Panc1 (cell line): ENCODE measurements around the gene NCBP2L. TPM values are rescaled to one million over a fixed set of nuclear protein-coding genes. Genes with fewer than 3 reads are reported as not detected.

Source experiments
- ATAC-seq: fragments of 200-7000 bp; cut with Tn5 transposase; 2 replicates; pipeline ENCODE4 v1.9.1; 2020; ENCODE audit warnings: mild to moderate bottlenecking, moderate library complexity
- BruUV-seq: library from RNA; stranded (reverse); fragments of 400-500 nt; replicated peaks from 2 replicates; lab custom pipeline; 2021; lab: Mats Ljungman, UMichigan
- CTCF ChIA-PET: fragments of 300-600 bp; sonication (Branson Sonifier 250); formaldehyde crosslinking; loops from one replicate; lab custom pipeline; 2022; ENCODE audit warnings: antibody characterized with exemption; lab: Charles Lee
- POLR2A ChIA-PET: fragments of 300-600 bp; sonication (Branson Sonifier 250); formaldehyde crosslinking; loops from one replicate; lab custom pipeline; 2022; ENCODE audit warnings: antibody characterized with exemption; lab: Charles Lee
- DNase-seq: peaks from one replicate; pipeline ENCODE4 v3.0.0-alpha.2; 2010; ENCODE audit warnings: low read depth, low spot score
- H3K27ac ChIP-seq: 2 replicates; pipeline ENCODE4 v1.5.1; 2011; ENCODE audit warnings: mild to moderate bottlenecking, low read length, inconsistent platforms
- H3K27me3 ChIP-seq: fragments of 200-500 bp; sonication (Bioruptor generic); 2 replicates; pipeline ENCODE4 v1.6.0; 2014; ENCODE audit warnings: low read length, inconsistent platforms; ENCODE audit not compliant: control insufficient read depth, insufficient read depth
- H3K36me3 ChIP-seq: fragments of 200-500 bp; sonication (Bioruptor generic); 2 replicates; pipeline ENCODE4 v1.5.1; 2014; ENCODE audit warnings: inconsistent platforms, mild to moderate bottlenecking, low read length, moderate library complexity; ENCODE audit not compliant: control insufficient read depth, insufficient read depth
- H3K4me1 ChIP-seq: 2 replicates; pipeline ENCODE4 v1.5.1; 2011; ENCODE audit warnings: inconsistent platforms, mild to moderate bottlenecking, low read length, moderate library complexity; ENCODE audit not compliant: control insufficient read depth, insufficient read depth
- H3K4me3 ChIP-seq, 2 experiments: 2 replicates each; pipeline ENCODE4 v1.5.1; 2011 to 2012; ENCODE audit warnings: low read depth in 2 of 2, low read length in 2 of 2, mild to moderate bottlenecking in 2 of 2, inconsistent platforms in 1 of 2, moderate library complexity in 1 of 2
- H3K9me3 ChIP-seq: fragments of 200-500 bp; sonication (Bioruptor generic); 2 replicates; pipeline ENCODE4 v1.5.1; 2014; ENCODE audit warnings: low read depth, mild to moderate bottlenecking, inconsistent platforms, low read length, moderate library complexity; ENCODE audit not compliant: control insufficient read depth, insufficient read depth
- CTCF ChIP-seq: fragments of 450-650 bp; IDR thresholded peaks from 2 replicates; pipeline ENCODE4 v1.5.1; 2017; ENCODE audit warnings: mild to moderate bottlenecking
- POLR2AphosphoS5 ChIP-seq: IDR thresholded peaks from 2 replicates; pipeline ENCODE4 v1.6.1; 2012; ENCODE audit warnings: mild to moderate bottlenecking, low read depth, low read length, moderate library complexity
- REST ChIP-seq, 2 experiments: IDR thresholded peaks; 2 replicates each; pipeline ENCODE4 v1.6.1; 2011 to 2012; ENCODE audit warnings: low read depth in 2 of 2, control low read depth in 1 of 2, low read length in 1 of 2, mild to moderate bottlenecking in 1 of 2, moderate library complexity in 1 of 2; ENCODE audit not compliant: insufficient read depth in 1 of 2
- SIN3A ChIP-seq: IDR thresholded peaks from 2 replicates; pipeline ENCODE4 v1.6.1; 2012; ENCODE audit warnings: low read depth, mild to moderate bottlenecking, low read length, moderate library complexity, borderline replicate concordance; ENCODE audit not compliant: insufficient read depth
- TCF7L2 ChIP-seq: IDR thresholded peaks from 2 replicates; pipeline ENCODE4 v1.6.1; 2011; ENCODE audit warnings: mild to moderate bottlenecking, low read depth, low read length, inconsistent platforms
- in situ Hi-C: cut with HindIII; loops from 2 replicates; pipeline ENCODE4 v1.10.0; 2016; ENCODE audit warnings: low sequenced_read_pairs, low pct_unique_long_range_greater_than_20kb
- intact Hi-C: fragments of 100-400 bp; cut with micrococcal nuclease; formaldehyde crosslinking; loops from one replicate; pipeline ENCODE4 v1.10.0; 2022; ENCODE audit not compliant: unreplicated experiment
- total RNA-seq: library from RNA; stranded (reverse); gene quantifications from one replicate; pipeline ENCODE4 v1.2.1, GENCODE V29; 2021; ENCODE audit not compliant: unreplicated experiment

The NCBP2L gene
- total RNA-seq, 1 experiment from 2014 or later = not detected

GRCh38 chrX:107744868-107745267, 32.7 kb upstream of the NCBP2L start:
- CTCF ChIA-PET = interaction anchor here (0.8 kb wide), 1 partner anchor 28 kb away, joined by 3 read pairs; no protein-coding TSS in a partner anchor
- in situ Hi-C loops (no loop called here), intact Hi-C loops (no loop called here)
- H3K27me3 ChIP-seq = peaks cover 3% of the 10 kb centered on the region; the same call in 1 of the 2 replicates
- TF ChIP-seq SIN3A = no peak
- TF ChIP-seq CTCF = no peak
- no peak for TF ChIP-seq POLR2AphosphoS5
- no peak for TF ChIP-seq TCF7L2
- no peak for DNase-seq
- H3K4me3 ChIP-seq = no peak overlapping the region
- BruUV-seq = no TSS peak
- peaks cover 4% of the 10 kb centered on the region for H3K4me1 ChIP-seq
- H3K9me3 ChIP-seq = no peaks in the 10 kb centered on the region
- POLR2A ChIA-PET = no interaction called here
- no peak for ATAC-seq
- no peak overlapping the region for H3K27ac ChIP-seq
- no peaks in the 10 kb centered on the region for H3K36me3 ChIP-seq

GRCh38 chrX:107747596-107748161, 29.9 kb upstream of the NCBP2L start:
- no TSS peak for BruUV-seq
- ChIA-PET CTCF (no interaction called here), POLR2A (no interaction called here)
- Histone ChIP-seq H3K27ac (no peak overlapping the region), H3K27me3 (peaks cover 3% of the 10 kb centered on the region; the same call in 1 of the 2 replicates), H3K36me3 (no peaks in the 10 kb centered on the region), H3K9me3 (no peaks in the 10 kb centered on the region), H3K4me1 (no peaks in the 10 kb centered on the region), H3K4me3 (no peak overlapping the region)
- in situ Hi-C loops = no loop called here
- no peak for ATAC-seq
- DNase-seq = no peak
- TF ChIP-seq REST (IDR thresholded peaks at IDR 0.05; ENCODE audit: insufficient read depth in 1 of 2, low read depth in 2 of 2, low read length in 1 of 2) (no peak), POLR2AphosphoS5 (no peak), SIN3A (no peak), TCF7L2 (no peak), CTCF (no peak)
- intact Hi-C loops = no loop called here
